ENCODE measurements around the gene CNTNAP4.

Gene CNTNAP4

GRCh38 chr16:76459111-76459510 lies 181.9 kb downstream of the CNTNAP4 start:
- DNase-seq (ENCODE audit: extremely low spot score), result no peak
- TF ChIP-seq CTCF (IDR thresholded peaks at IDR 0.05; ENCODE audit: control extremely low read depth, extremely low read depth, low read depth, missing control alignments), result no peak
- CTCF ChIA-PET, result no interaction called here
- POLR2A ChIA-PET, result no interaction called here

- CTCF ChIA-PET, result no interaction called here
- POLR2A ChIA-PET, result no interaction called here
- no peak for TF ChIP-seq CTCF (IDR thresholded peaks at IDR 0.05; ENCODE audit: control extremely low read depth, extremely low read depth, low read depth, missing control alignments)
- DNase-seq (ENCODE audit: extremely low spot score), result no peak
Observed at GRCh38 chr16:76461836-76462235, 184.6 kb downstream of the CNTNAP4 start.

GRCh38 chr16:76464955-76465620 lies 187.9 kb downstream of the CNTNAP4 start:
- TF ChIP-seq CTCF (IDR thresholded peaks at IDR 0.05; ENCODE audit: control extremely low read depth, extremely low read depth, low read depth, missing control alignments), result no peak
- CTCF ChIA-PET, result no interaction called here
- POLR2A ChIA-PET, result no interaction called here
- no peak for DNase-seq (ENCODE audit: extremely low spot score)

GRCh38 chr16:76466871-76467270 lies 189.7 kb downstream of the CNTNAP4 start:
- ChIA-PET CTCF (no interaction called here), POLR2A (no interaction called here)
- no peak for DNase-seq (ENCODE audit: extremely low spot score)
- no peak for TF ChIP-seq CTCF (IDR thresholded peaks at IDR 0.05; ENCODE audit: control extremely low read depth, extremely low read depth, low read depth, missing control alignments)

- no peak for DNase-seq (ENCODE audit: extremely low spot score)
- ChIA-PET POLR2A (no interaction called here), CTCF (no interaction called here)
- TF ChIP-seq CTCF (IDR thresholded peaks at IDR 0.05; ENCODE audit: control extremely low read depth, extremely low read depth, low read depth, missing control alignments), result no peak
Observed at GRCh38 chr16:76474048-76474447, 196.8 kb downstream of the CNTNAP4 start.

GRCh38 chr16:76478105-76478504 lies 200.9 kb downstream of the CNTNAP4 start:
- no peak for TF ChIP-seq CTCF (IDR thresholded peaks at IDR 0.05; ENCODE audit: control extremely low read depth, extremely low read depth, low read depth, missing control alignments)
- ChIA-PET CTCF (no interaction called here), POLR2A (no interaction called here)
- no peak for DNase-seq (ENCODE audit: extremely low spot score)
